HG03066 (cell line): ENCODE measurements around the gene MED31.
"Not testable (repeated sequence)": the region's sequence is repeated elsewhere in the genome, so short reads cannot be mapped to it uniquely, and the experiment has no call there.

ENCODE experiments used
- ATAC-seq: cut with Tn5 transposase; IDR thresholded peaks from one replicate; pipeline ENCODE4 v1.9.1; 2021; ENCODE audit warnings: low read depth; ENCODE audit not compliant: unreplicated experiment

The MED31 gene

GRCh38 chr17:6677946-6678345 lies 26.5 kb upstream of the MED31 start:
- no peak for ATAC-seq

GRCh38 chr17:6677158-6677831 lies 25.9 kb upstream of the MED31 start:
- no peak for ATAC-seq

- ATAC-seq = no peak
Observed at GRCh38 chr17:6676802-6677157, 25.4 kb upstream of the MED31 start.

GRCh38 chr17:6675201-6675825 lies 23.9 kb upstream of the MED31 start:
- ATAC-seq = no peak

DNA sequence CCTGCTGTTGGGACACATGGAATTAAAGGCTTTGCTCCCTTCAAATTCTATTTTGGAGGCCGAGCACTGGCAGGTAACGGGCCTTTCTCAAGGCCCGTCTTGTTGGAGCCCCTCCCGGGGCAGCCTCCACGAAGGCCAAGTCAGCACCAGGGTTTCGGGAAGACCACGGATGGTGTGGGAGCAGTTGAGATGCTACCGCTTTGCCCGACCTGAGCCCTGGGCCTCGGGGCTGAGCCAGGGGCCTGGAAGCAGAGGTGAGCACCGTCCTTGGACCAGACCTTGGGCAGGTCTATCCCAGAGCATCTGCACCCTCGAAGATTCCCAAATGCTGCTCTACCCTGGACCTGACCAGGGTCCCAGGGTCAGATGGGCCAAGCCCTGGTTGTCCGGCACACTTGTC lies 23.2 kb upstream of the MED31 start:
- ATAC-seq = no peak

DNA sequence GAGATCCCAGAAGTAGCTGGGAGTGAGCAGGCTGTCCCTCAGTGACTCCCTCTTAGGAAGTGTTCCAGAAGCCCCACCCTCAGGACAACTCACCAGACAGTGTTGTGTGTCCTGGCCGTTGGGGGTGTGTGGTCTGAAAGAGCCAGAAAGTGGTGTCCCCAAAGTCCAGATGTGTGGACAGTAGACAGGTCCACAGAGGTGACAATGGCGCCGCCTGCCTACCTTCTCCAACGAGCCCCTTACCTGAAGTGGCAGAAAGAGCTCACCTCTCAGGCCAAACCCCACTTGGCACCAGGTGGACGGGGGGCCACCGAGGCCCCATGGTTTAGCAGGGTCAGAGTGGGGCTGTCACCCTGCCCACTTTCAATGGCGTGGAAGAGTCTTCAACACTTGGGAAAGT lies 20.0 kb upstream of the MED31 start:
- no peak for ATAC-seq

DNA sequence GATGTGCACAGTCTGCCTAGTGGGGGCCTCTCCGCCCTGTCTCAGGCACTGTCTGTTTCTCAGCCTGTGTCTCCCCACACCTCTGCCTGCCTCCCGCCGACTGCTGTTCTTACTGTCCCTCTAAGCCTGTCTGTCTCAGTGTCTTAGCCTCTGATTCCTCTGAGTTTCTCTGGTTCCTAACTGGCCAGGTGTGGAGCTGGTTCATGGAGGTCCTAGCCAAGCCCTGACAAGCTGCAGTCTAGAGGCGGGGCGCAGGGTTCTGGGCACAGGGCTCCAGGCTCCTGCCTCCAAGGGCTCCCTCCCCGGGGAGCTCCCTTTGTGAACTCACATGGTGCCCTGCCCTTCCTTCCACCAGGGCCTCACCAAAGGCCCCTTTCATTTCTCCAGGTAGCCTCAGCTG lies 19.6 kb upstream of the MED31 start:
- no peak for ATAC-seq

DNA sequence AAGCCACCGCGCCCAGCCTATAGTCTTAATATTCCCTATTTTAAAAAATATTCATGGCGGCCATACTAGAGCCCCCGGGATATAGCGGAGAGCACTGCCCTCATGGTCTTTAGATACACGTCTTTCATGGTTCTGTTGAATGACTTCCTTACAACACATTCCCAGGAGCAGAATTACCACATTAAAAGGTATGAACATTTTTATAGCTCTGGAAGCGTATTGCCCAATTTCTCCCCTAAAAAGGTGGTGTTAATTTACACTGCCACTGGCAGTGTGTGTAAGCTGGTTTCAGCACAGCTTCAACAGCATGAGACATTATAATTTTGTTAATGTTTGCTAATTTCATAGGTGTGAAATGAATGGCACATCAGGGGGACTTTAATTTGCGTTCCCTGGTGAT lies 19.2 kb upstream of the MED31 start:
- ATAC-seq = no peak

GRCh38 chr17:6669479-6670212 lies 18.2 kb upstream of the MED31 start:
- ATAC-seq = no peak

GRCh38 chr17:6668727-6669425 lies 17.5 kb upstream of the MED31 start:
- no peak for ATAC-seq

- ATAC-seq = no peak
Observed at GRCh38 chr17:6668219-6668618, 16.8 kb upstream of the MED31 start.

DNA sequence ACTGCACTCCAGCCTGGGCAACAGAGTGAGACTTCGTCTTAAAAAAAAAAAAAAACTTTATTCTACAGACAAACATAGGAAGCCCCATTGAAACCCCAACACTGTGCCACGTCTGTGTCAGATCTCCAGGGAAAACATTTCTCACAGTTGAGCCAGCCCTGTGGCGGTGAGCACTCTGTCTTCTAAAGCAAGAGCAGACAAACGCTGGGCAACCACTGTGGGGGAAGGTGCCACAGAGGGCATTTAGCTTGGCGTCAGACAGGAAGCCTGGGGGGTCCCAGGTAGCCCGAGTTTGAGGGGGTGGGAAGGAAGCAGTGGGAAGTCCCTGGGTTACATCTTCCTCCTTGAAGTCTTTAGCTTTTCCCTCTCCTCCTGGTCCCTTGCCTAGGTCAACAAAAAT lies 16.1 kb upstream of the MED31 start:
- ATAC-seq = no peak

DNA sequence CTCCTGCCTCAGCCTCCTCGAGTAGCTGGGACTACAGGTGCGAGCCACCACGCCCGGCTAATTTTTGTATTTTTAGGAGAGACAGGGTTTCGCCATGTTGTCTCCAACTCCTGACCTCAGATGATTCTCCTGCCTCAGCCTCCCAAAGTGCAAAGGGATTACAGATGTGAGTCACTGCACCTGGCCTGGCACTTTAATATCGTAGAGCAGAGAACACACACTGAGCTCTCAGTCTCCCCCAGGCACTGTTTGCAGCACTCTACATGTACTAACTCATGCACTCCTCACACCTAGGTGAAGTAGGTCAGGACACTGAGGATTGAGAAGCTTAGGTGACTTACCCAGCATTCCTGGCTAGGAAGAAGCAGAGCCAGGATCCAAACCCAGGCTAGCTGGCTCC lies 15.2 kb upstream of the MED31 start:
- no peak for ATAC-seq

DNA sequence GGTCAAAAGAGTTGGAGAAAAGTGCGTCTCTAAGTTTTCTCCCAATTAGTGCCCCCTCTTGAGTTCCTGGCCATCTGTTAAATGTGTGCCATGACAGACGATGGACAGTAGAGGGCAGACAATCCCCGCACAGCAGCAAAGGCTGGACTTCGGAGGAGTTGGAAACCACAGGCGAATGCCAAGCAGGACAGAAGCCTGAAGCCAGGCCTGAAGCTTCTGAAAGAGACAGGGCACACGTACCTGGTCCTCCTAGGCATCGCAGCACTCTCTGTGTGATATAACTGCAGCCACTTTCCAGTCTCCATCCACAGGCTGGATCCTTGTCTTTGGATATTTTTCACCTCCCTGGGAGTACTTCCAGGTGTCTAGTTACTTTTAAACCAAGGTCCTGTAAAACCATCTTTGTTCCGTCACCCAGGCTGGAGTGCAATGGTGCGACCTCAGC lies 14.7 kb upstream of the MED31 start:
- no peak for ATAC-seq

DNA sequence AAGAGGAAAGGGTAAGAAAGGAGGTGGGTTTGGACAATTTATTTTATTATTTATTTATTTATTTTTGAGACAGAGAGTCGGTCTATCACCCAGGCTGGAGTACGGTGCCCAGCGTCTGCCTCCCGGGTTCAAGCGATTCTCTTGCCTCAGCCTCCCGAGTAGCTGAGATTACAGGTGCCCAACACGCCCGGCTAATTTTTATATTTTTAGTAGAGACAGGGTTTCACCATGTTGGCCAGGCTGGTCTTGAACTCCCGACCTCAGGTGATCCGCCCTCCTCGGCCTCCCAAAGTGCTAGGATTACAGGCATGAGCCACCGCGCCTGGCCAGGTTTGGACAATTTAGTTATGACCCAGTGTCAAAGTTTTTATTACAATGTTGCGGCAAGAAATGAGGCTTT lies 11.8 kb upstream of the MED31 start:
- ATAC-seq = not testable (repeated sequence)

DNA sequence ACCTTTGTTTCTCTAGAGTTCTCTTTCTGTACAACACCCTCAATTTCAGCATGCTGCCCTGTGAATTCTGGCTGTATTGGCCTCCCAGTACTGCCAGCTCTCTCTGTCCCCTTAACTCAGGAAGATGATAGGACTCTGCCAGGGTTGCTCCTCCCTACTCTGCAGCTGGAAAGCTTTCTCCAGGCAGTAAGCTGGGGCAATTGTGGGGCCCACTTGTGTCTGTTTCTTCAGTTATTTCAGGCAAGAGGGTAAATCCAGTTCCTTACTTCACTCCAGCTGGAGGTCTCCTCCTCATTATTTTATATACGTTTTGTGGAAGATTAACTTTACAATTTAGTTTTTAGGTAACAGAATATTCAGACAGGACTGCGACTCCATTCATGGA lies 10.1 kb upstream of the MED31 start:
- ATAC-seq = no peak

DNA sequence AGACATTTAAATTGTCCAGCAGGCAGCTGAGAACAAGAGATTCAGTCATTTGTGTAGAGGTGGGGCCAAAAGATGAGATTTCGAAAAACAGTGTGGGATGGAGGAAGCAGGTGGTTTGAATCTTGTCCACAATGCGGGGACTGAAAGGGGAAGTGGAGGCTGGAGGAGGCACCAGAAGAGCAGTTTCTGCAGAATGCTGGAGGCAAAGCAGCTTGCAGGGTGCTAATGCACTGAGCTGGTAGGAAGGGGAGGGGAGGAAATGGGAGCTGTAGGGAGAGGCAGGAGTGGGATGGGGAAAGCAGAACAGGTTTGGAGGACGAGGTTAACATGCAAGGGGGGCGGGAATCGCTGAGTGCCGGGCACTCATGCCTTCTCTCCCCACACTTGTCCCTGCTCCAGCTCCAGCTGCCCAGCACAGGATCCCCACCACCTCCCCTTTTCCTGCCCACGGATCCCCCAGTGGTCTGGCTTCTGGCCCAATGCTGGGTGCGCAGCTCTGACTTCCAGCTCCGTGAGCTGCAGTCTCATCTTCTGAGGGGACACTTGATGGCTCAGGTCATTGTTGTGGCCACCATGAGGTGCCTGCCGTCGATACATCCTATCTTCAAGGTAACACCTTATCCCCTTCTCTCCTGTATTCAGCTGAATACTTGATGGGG lies 9.5 kb upstream of the MED31 start:
- no peak for ATAC-seq

DNA sequence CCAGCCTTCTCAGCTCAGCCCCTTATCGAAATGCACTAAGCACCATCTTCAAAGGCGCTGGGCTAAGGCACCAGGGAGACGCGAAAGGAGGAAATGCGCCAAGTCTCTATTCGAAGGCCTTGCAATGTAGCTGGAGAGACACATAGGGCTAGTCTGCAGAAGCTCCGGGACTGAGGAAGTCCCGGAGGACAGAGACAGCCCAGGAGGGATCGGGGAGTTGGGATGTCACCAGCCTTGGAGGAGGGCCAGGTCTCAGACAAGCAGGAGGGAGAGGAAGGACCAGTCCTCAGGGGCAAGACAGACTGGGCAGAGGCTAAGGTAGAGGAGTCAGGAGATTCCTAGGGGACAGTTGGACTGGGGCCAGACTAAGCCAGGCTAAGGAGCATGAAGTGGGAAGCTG lies 8.7 kb upstream of the MED31 start:
- no peak for ATAC-seq

DNA sequence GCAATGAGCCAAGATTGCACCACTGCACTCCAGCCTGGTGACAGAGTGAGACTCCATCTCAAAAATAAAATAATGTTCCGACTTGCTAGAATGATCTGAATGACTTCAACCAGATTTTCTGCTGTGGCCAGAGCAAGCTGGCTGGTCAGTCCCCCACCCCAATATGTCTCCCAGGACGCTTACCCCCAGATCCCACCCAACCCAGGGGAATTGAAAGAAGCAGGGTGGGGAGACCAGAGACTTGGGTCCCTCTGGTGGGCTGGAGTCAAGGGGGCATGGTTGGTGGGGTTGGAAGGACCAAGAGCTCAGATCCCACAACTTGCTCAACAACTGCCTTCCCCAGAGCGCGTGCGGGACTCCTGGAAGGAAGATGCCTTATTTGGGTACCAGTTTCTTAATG lies 7.0 kb upstream of the MED31 start:
- not testable (repeated sequence) for ATAC-seq

DNA sequence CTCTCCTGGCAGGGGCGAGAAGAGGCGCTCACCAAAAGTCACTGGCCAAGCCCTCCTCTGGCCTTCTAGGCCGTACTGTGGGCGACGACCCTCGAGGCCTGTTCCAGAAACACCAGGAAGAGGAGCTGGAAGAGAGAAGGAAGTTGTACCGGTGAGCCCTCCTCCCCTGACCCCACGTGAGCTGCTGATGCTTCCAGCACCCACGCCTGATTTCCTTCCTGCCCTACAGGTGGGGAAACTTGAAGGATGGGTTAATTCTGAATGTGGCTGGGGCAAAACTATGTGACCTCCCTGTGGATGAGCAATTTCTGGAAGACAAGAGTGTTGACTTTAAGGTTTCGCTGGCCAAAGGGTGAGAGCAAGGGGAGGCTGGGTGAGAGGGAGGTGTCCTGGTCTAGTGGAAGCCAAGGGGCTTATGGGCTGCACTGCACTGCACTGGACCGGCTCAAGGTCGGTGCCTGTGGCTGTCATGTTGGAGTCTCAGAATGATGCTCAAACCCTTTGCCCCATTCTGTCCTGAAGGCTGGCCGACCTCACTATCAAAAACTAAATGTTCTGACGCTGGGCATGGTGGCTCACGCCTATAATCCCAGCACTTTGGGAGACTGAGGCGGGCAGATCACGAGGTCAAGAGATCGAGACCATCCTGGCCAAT lies 6.4 kb upstream of the MED31 start:
- ATAC-seq = no peak
